ENCODE results near the gene JPT2.

JPT2 gene

DNA sequence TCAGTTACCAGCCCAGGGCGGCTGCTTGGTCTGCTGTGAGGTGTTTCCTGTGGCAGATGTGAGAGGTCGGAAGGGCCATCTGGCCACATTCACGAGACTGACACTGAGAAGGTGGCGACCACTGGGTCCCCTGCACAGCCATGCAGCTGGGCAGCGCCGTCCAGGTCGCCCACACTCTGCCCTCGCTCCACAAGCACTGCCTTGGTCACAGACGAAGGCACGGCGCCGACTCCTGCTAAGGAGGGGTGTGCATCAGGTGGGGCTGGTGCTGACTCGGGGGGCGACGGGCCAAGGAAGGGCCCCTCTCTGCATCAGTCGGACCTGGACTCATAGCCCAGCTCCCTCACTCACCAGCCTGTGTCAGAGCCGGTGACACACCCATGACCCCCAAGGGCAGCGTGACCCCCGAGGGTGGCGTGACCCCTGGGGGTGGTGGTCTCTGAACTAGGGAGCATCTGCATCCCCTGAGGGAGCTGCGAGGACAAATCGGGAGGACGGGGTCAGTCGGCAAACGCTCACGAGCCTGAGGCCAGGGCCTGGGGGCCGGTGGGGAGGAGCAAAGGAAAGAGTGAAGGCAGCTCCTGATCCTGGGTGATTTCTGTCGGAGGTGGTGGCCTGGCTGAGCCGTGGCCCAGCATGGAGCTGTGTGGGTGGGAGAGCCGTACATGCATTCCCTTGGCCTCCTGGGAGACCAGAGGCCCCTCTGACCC lies 62.9 kb downstream of the JPT2 start:
- no peak for DNase-seq

DNA sequence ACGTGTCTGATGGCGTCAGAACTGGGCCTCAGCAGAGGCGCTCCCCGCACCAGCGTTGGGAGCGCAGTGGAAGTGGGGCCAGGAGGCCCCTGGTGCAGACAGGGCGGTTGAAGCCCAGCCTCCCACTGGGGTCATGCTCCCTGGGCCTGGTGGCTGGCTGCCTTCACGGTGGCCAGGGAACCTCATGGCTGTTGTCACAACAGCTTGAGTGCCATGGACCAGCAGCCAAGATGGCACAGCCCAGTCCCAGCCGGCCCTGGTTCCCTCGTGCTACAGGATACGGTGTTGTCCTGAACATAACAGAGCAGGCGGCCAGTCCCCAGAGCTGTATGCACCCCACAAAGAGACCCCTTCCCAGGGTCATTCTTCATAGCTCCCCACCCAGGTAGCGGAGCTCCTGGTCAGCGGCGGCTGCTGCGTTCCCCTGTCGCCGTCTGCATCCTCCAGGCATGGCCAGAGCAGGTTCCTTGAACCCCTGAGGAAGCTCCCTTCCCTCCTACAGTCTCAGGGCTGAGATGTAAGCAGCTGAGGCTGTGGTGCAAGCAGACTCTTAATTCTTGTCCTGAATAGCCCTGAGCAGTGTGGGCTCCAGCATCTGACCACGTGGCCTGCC lies 63.6 kb downstream of the JPT2 start:
- DNase-seq = no peak

DNA sequence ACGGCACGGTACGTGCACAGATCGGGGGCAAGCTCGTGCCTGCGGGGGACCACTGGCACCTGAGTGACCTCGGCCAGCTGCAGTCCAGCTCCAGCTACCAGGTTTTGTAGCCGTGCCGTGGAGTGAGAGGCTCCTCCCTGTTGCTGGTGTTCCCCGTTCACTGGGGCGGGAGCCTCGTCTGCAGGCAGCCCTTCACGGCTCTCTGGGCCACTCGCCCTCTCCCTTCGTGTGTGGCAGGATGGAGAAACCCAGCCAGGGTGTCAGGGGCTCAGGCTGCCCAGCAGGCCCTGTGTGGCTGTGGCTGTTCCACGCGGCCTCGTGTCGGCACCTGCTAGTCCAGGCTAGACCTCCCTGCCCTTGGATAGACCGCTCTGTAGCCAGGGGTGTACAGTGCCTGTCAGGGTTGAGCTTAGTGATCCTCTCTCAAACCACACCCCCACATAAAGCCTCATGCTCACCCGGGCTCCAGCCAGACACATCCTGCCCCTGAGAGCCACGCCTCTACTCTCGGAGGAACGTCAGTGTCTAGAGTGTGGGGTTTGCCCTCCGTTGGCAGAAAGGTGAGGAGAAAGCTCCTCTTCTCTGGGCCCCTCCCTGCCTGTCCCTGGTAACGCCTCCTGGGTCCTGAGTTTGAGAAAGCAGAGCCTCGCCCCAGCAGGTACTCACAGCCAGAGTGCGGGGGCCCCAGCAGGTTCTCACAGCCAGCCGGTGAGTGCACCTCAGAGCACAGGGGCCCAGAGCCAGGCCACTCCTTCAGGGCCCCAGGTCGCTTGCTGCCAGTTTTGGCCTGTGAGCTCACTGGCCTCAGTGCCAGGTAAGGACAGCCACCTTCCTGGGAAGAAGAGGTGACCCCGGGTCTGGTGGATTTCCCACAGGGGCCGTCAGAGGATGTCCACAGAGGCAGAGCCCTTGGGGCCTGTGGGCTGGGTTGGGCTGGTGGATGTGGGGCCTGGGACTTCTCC lies 65.6 kb downstream of the JPT2 start:
- DNase-seq = no peak

DNA sequence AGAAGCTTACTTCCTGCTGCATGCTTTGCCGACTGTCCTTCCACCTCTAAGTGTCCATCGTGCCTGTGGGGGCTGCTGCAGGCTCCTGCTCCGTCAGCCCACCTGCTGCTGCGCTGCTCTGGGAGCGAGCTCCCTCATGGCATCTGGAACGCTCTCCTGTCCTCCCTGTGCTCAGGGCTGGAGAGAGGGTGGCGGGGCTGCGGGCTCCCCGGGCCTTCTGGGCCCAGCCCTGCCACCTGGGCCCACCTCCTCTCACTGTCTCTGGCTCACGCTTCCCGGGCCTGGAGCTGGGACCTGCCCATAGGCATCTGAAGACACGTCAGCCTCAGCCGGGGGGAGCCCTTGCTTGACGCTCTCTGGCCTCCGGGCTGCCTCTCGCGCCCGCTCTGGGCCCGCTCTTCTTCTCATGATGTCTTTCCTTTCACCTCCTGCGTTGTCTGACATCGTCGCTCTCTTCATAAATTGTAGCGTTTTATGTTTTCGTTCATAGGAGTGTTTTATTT lies 66.3 kb downstream of the JPT2 start:
- no peak for DNase-seq

DNA sequence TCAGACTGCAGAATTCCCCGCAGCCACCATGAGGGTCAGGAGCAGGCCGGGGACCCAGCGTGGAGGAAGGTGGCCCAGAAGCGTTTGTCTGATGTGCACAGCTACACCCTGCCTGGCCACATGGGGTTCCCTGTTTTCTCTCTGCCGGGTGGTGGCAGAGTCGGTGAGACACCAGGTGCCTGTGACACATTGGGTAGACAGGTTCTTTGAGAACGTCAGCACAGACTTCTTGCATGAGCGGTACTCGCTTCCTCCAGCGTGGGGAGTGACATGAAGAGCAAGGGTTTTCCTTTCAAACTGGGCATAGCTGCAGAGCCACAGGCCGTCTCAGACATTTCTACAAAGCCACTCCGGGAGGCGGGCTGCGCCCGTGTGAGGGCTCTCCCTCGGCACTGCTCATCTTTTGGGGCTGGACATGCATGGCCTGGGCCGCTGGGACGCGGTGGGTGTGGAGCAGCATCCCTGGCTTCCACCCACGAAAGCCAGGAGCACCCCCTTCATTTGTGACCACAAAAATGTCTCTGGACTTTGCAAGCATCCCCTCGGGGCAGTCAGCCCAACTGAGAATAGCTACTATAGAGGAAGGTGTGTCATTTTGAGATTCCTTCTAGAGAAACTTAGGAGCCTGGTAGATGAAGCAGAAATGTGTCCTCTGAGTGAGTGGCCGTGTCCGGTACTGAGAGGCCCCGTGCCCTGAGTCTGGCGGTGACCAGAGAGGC lies 67.3 kb downstream of the JPT2 start:
- DNase-seq = no peak

DNA sequence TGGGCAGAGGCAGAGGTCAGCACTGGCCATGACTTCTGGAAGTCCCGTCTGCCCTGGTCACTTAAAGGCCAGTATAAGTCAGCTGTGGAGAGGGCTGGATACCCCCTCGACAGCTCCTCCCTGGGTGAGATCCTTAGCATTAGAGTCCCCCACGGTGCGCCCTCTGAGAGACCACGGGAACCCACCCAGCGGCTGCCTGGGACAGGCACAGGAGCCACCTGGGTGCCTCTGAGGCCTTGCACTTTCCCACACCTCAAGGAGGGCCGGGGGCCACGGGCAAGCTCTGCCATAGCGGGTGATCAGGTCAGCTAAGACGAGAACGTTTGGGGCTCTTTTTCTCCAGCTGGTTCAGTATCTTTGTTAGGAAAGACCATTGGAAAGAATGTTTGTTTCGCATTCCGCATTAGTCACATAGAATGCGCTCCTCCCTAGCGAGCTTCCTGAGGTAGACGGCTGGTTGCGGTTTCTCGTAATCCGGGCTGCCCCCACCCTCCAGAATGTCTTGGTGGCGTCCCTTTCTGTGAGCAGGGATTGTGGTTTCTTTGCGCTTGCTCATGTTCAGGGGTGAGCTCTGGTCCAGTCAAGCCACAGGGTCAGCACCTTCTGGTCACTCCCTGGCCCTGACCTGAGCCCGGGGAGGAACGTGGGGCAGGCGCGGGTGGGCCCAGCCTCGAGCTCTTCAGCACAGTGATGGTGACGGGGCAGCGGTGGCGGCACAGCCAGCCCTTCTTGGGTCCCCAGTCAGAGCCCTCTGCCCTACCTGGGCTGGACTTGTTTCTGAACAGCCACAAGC lies 68.0 kb downstream of the JPT2 start:
- DNase-seq = no peak

DNA sequence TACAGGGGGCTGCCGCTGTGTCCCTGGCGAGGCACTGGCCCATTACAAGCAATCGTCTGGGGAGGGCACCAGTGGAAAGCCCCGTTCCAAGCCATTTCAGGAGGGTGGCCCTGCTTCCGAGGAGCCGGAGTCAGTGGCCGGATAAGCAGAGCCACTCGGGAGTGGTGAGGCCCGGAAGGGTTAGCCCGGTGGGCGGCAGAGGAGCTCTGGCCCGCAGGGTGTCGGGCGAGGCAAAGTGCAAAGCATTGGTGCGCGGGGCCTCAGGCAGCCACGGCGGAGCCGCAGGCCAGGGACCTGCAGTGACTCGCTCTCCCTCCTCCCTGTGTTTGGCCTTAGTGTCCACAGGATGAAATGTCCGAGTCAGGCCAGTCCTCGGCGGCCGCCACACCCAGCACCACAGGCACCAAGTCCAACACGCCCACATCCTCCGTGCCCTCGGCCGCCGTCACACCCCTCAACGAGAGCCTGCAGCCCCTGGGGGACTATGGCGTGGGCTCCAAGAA lies 68.7 kb downstream of the JPT2 start:
- DNase-seq = no peak

DNA sequence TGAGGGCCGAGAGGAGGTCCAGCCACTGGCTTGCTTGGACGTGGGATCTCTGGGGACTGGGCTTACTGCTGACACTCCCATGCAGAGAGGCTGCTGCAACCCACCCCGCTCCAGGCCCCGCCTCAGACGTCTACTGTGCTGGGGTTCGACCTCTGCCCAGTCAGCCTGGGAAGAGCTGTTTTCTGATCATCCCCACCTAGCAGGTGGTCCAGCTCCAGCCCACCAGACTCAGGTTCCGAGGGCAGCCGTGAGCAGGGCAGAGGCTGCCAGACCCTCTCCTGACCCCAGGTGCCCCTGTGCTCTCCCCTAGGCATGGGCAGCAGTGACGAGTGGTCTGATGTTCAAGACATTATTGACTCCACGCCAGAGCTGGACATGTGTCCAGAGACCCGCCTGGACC lies 69.9 kb downstream of the JPT2 start:
- no peak for DNase-seq

DNA sequence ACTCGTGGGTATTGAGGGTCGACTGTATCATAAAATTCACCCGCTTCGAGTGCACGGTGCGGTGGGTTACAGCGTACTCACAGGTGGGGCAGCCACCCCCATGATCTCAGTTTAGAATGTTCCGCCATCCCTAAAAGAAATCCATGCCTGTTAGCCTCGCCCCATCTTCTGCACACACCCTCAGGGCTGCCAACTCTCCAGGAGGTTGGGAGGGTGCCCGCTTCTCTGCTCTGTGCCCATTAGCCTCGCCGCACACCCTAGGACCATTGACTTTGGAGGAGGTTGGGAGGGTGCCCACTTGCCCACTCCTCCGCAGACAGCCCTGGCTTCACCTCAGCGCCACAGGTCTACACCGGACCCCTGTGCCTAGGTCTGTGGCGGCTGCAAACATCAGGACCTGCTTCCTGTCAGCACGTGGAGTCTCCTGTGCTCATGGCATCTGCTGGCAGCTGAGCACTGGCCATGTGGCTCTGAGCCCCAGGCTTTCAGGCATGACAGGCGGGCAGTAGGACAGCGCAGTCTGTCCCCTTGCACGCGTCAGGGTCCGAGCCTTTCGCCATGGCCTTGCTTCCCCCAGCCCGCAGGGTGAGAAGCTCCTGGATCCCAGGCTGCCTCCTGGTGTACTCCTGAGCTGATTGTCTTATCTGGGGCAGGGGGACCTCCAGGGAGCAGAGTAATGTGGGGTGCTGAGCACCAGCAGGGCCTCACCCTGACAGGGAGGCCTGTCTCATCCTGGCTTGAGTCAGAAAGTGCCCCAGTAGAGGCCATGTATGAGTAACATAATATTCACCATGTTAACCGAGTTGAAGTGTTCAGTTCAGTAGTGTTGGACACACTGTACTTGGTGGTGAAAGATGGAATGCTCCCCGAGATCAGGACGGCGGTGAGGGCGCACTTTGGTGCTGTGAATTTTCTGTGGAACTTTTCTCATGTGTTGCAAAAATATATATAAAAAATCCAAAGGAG lies 71.4 kb downstream of the JPT2 start:
- no peak for DNase-seq

Data from CD4-positive, alpha-beta T cell treated with Interleukin-4 for 1 hour (primary cell).